Nephron progenitor cell (in vitro differentiated cells): ENCODE results near the gene PTX3.

ENCODE experiments used
- DNase-seq: peaks from one replicate; pipeline ENCODE4 v3.0.0; 2021
- H3K27ac Mint-ChIP-seq: 2 replicates; pipeline ENCODE4 v1.8.0; 2021; ENCODE audit warnings: mild to moderate bottlenecking, moderate library complexity, mixed read lengths
- H3K27me3 Mint-ChIP-seq: 2 replicates; pipeline ENCODE4 v1.8.0; 2021; ENCODE audit warnings: mild to moderate bottlenecking, low read depth, mixed read lengths; ENCODE audit not compliant: poor library complexity
- H3K36me3 Mint-ChIP-seq: 2 replicates; pipeline ENCODE4 v1.8.0; 2021; ENCODE audit warnings: low read depth, mixed read lengths
- H3K4me1 Mint-ChIP-seq: 2 replicates; pipeline ENCODE4 v1.8.0; 2021; ENCODE audit warnings: mixed read lengths
- H3K4me3 Mint-ChIP-seq: 2 replicates; pipeline ENCODE4 v1.8.0; 2021; ENCODE audit warnings: mild to moderate bottlenecking, moderate library complexity, mixed read lengths
- H3K9me3 Mint-ChIP-seq: 2 replicates; pipeline ENCODE4 v1.8.0; 2021; ENCODE audit warnings: mild to moderate bottlenecking, moderate library complexity, mixed read lengths
- CTCF ChIP-seq: fragments of 200-600 bp; sonication (generic); IDR thresholded peaks from 2 replicates; pipeline ENCODE4 v1.5.0; 2021; ENCODE audit warnings: antibody characterized with exemption

The PTX3 gene

GRCh38 chr3:157443905-157444796, 7.5 kb downstream of the PTX3 start:
- no peak for TF ChIP-seq CTCF
- no peaks in the 10 kb centered on the region for H3K4me1 Mint-ChIP-seq
- H3K36me3 Mint-ChIP-seq, result no peaks in the 10 kb centered on the region
- peaks cover 4% of the 10 kb centered on the region for H3K27me3 Mint-ChIP-seq
- no peak overlapping the region for H3K27ac Mint-ChIP-seq
- H3K9me3 Mint-ChIP-seq, result peaks cover 3% of the 10 kb centered on the region
- no peak for DNase-seq
- no peak overlapping the region for H3K4me3 Mint-ChIP-seq

GRCh38 chr3:157444797-157445184, 8.1 kb downstream of the PTX3 start:
- TF ChIP-seq CTCF, result no peak
- no peak overlapping the region for H3K27ac Mint-ChIP-seq
- H3K4me1 Mint-ChIP-seq, result no peaks in the 10 kb centered on the region
- no peaks in the 10 kb centered on the region for H3K36me3 Mint-ChIP-seq
- H3K9me3 Mint-ChIP-seq, result peaks cover 8% of the 10 kb centered on the region
- no peak for DNase-seq
- H3K4me3 Mint-ChIP-seq, result no peak overlapping the region
- peaks cover 2% of the 10 kb centered on the region for H3K27me3 Mint-ChIP-seq

GRCh38 chr3:157445857-157446256, 9.2 kb downstream of the PTX3 start:
- H3K27me3 Mint-ChIP-seq, result peaks cover 2% of the 10 kb centered on the region
- no peak for TF ChIP-seq CTCF
- H3K27ac Mint-ChIP-seq, result no peak overlapping the region
- no peak for DNase-seq
- no peaks in the 10 kb centered on the region for H3K36me3 Mint-ChIP-seq
- H3K9me3 Mint-ChIP-seq, result peaks cover 8% of the 10 kb centered on the region
- no peak overlapping the region for H3K4me3 Mint-ChIP-seq
- H3K4me1 Mint-ChIP-seq, result no peaks in the 10 kb centered on the region

GRCh38 chr3:157447026-157447694, 10.5 kb downstream of the PTX3 start:
- H3K27ac Mint-ChIP-seq, result no peak overlapping the region
- H3K4me3 Mint-ChIP-seq, result no peak overlapping the region
- H3K9me3 Mint-ChIP-seq, result peaks cover 8% of the 10 kb centered on the region
- peaks cover 2% of the 10 kb centered on the region for H3K27me3 Mint-ChIP-seq
- no peaks in the 10 kb centered on the region for H3K36me3 Mint-ChIP-seq
- peak; percentile 35 for TF ChIP-seq CTCF
- no peak for DNase-seq
- no peaks in the 10 kb centered on the region for H3K4me1 Mint-ChIP-seq

GRCh38 chr3:157452097-157452496, 15.4 kb downstream of the PTX3 start:
- Mint-ChIP-seq H3K4me3 (no peak overlapping the region), H3K9me3 (peaks cover 8% of the 10 kb centered on the region), H3K27me3 (peaks cover 7% of the 10 kb centered on the region), H3K27ac (no peak overlapping the region), H3K4me1 (no peaks in the 10 kb centered on the region), H3K36me3 (no peaks in the 10 kb centered on the region)
- DNase-seq, result no peak
- TF ChIP-seq CTCF, result no peak
